T-cell (primary cell): ENCODE measurements around the gene SLC25A22. TPM values are rescaled to one million over a fixed set of nuclear protein-coding genes. Genes with fewer than 3 reads are reported as not detected.

ENCODE experiments used
- ATAC-seq, 4 experiments: fragments of 200-7000 bp in 3 of 4; fragments of 150-1000 bp in 1 of 4; cut with Tn5 transposase; replicated peaks in 1 of 4; 1 replicate in 3 of 4; 2 replicates in 1 of 4; pipeline ENCODE4 v1.10.0; 2021; ENCODE audit warnings: moderate library complexity in 3 of 4, mild to moderate bottlenecking in 2 of 4, moderate number of reproducible peaks in 1 of 4
- CTCF ChIA-PET, 2 donors: fragments of 300-600 bp; sonication (Branson Sonifier 250); formaldehyde crosslinking; loops; one replicate each; lab custom pipeline; 2022; ENCODE audit warnings: antibody characterized with exemption in 2 of 2; lab: Charles Lee
- POLR2A ChIA-PET, 2 donors: fragments of 300-600 bp; sonication (Branson Sonifier 250); formaldehyde crosslinking; loops; one replicate each; lab custom pipeline; 2022; ENCODE audit warnings: antibody characterized with exemption in 2 of 2; lab: Charles Lee
- DNase-seq, 35 experiments: peaks; one replicate each; pipeline versions ENCODE4 v3.0.0 to v3.0.0-alpha.2; 2013 to 2023
- H3K27ac ChIP-seq: one replicate; pipeline ENCODE4 v1.5.1; 2013; ENCODE audit warnings: low read length
- H3K27me3 ChIP-seq, 2 experiments: replicated peaks in 1 of 2; 1 replicate in 1 of 2; 2 replicates in 1 of 2; pipeline versions ENCODE4 v1.6.1 to v1.7.0; 2013; ENCODE audit warnings: low read length in 1 of 2, mixed read lengths in 1 of 2; ENCODE audit not compliant: control insufficient read depth in 2 of 2, insufficient read depth in 2 of 2; ENCODE audit errors: extremely low read depth in 1 of 2
- H3K36me3 ChIP-seq, 2 donors: 1 replicate in 1 of 2; 2 replicates in 1 of 2; pipeline versions ENCODE4 v1.6.1 to v1.7.0; 2013; ENCODE audit warnings: low read length in 1 of 2; ENCODE audit not compliant: control insufficient read depth in 2 of 2, insufficient read depth in 1 of 2; ENCODE audit errors: extremely low read depth in 1 of 2
- H3K4me1 ChIP-seq, 2 experiments: 1 replicate in 1 of 2; 2 replicates in 1 of 2; pipeline versions ENCODE4 v1.6.1 to v1.7.0; 2013; ENCODE audit warnings: low read length in 2 of 2, mixed read lengths in 1 of 2; ENCODE audit not compliant: insufficient read depth in 2 of 2, control insufficient read depth in 1 of 2; ENCODE audit errors: extremely low read depth in 1 of 2
- H3K4me3 ChIP-seq, 2 donors: 1 replicate in 1 of 2; 2 replicates in 1 of 2; pipeline versions ENCODE4 v1.5.1 to v1.7.0; 2013; ENCODE audit warnings: mild to moderate bottlenecking in 2 of 2, low read length in 1 of 2, moderate library complexity in 1 of 2; ENCODE audit not compliant: control insufficient read depth in 1 of 2; ENCODE audit errors: extremely low read depth in 1 of 2
- H3K9me3 ChIP-seq: 2 replicates; pipeline ENCODE4 v1.7.0; 2013
- H3K27ac Mint-ChIP-seq, 2 donors: one replicate each; pipeline ENCODE4 v1.8.0; 2020 to 2021; ENCODE audit warnings: mild to moderate bottlenecking in 2 of 2, mixed read lengths in 2 of 2
- H3K27me3 Mint-ChIP-seq, 2 donors: one replicate each; pipeline ENCODE4 v1.8.0; 2021 to 2022; ENCODE audit warnings: mixed read lengths in 2 of 2
- H3K36me3 Mint-ChIP-seq: one replicate; pipeline ENCODE4 v1.8.0; 2021; ENCODE audit warnings: mixed read lengths
- H3K4me1 Mint-ChIP-seq, 3 donors: one replicate each; pipeline ENCODE4 v1.8.0; 2020 to 2022; ENCODE audit warnings: mixed read lengths in 3 of 3, mild to moderate bottlenecking in 1 of 3
- H3K4me3 Mint-ChIP-seq, 3 donors: one replicate each; pipeline ENCODE4 v1.8.0; 2020 to 2022; ENCODE audit warnings: mild to moderate bottlenecking in 3 of 3, mixed read lengths in 3 of 3, moderate library complexity in 3 of 3
- H3K9me3 Mint-ChIP-seq, 3 donors: one replicate each; pipeline ENCODE4 v1.8.0; 2020 to 2022; ENCODE audit warnings: mixed read lengths in 3 of 3
- WGBS: methylation state at CpG from one replicate; pipeline ENCODE4 v1.1.5; 2013; ENCODE audit warnings: missing lambda C conversion rate; ENCODE audit not compliant: insufficient coverage; 5-methylcytosine and 5-hydroxymethylcytosine counted together
- total RNA-seq, 35 experiments: library from RNA in 6 of 35; stranded (reverse) in 6 of 35; fragments of 120-200 nt in 1 of 35; gene quantifications; one replicate each; pipeline versions ENCODE4 v1.2.1 to v1.2.4 and lab custom pipeline; 2013 to 2026

Gene SLC25A22
- total RNA-seq, 5 donors from 2014 or later (not counting 1 experiment from before 2014, with no cell fraction given), result 22.4 to 37.4 (median 35.1) TPM

DNA sequence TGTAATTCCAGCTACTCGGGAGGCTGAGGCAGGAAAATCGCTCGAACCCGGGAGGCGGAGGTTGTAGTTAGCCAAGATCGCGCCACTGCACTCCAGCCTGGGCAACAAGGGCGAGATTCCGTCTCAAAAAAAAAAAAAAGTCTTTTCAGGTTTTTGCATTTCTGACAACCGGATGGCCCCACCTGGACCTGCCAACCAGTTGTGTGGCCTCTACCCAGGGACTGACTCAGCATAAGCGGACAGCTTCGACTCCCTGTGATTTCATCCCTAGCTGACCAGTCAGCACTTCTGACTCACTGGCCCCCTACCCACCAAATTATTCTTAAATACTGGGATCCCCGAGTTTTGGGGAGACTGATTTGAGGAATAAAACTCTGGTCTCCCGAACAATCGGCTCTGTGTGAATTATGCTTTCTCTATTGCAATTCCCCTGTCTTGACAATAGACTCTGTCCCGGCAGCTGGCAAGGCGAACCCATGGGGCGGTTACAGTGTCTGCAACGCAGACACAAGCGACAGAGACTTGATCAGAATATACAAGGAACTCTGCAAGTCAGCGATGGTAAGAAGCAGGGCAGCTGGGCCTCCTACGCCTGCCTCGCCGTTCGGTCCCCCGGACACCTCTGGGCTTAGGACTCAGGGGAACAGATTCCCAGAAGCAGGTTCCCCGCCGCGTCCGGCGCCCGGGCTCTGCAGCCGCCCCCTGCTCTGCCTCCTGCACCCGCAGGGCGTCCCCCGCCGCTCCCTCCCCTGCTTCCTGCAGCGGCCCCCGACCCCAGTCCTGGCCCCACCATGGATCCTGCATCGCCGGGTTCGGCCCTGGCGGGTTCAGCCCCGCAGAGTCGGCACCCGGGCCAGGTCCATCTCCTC lies 51.6 kb downstream of the SLC25A22 start:
- POLR2A ChIA-PET, result no interaction called here
- H3K9me3 Mint-ChIP-seq, result no peaks in the 10 kb centered on the region
- WGBS, result 25% methylated on average over 42 of the region's 46 CpGs
- H3K9me3 ChIP-seq, result no peaks in the 10 kb centered on the region
- H3K4me3 Mint-ChIP-seq, result peak overlapping the region; percentile 80 to 86 (median 82)
- H3K36me3 Mint-ChIP-seq, result no peaks in the 10 kb centered on the region
- DNase-seq, result peak in 19 of 35 experiments; percentile 10 to 57 (median 33)
- no peak overlapping the region for H3K27ac ChIP-seq
- H3K27me3 Mint-ChIP-seq, result no peaks in the 10 kb centered on the region
- H3K36me3 ChIP-seq, result no peaks in the 10 kb centered on the region
- H3K27me3 ChIP-seq, result no peaks in the 10 kb centered on the region
- peaks cover 0 to 26% of the 10 kb centered on the region in 2 experiments for H3K4me1 ChIP-seq
- CTCF ChIA-PET, result interaction anchor here (0.7 to 1.3 kb wide), 2 partner anchors 22 to 192 kb away, joined by 3 to 6 read pairs; no protein-coding TSS in a partner anchor
- H3K27ac Mint-ChIP-seq, result peak overlapping the region; percentile 71 to 74
- peak; percentile 50 to 65 (median 51) for ATAC-seq
- peak overlapping the region; percentile 48 to 59 for H3K4me3 ChIP-seq
- H3K4me1 Mint-ChIP-seq, result peaks cover 21 to 24% (median 21%) of the 10 kb centered on the region in 3 donors

DNA sequence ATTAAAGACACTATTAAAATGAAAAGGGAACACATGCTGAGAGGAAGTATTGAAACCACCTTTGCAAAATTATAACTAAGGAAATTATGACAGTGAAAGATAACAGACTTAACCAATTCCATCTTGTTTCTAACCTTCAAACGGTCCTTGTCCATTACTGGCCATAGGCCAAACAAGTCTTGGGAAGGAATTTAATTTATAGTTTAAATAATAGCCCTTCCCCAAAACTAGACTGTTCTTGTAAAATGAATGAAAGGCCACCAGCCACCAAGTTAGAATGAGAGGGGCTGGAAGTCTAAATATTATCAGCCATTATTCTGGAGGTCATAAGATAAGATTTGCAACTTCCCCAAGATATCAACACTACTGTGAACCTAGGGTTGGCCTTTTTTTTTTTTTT lies 52.7 kb downstream of the SLC25A22 start:
- Histone ChIP-seq H3K4me3 (no peak overlapping the region), H3K27ac (no peak overlapping the region), H3K36me3 (no peaks in the 10 kb centered on the region), H3K9me3 (no peaks in the 10 kb centered on the region), H3K27me3 (peaks cover 0 to 2% of the 10 kb centered on the region in 2 experiments), H3K4me1 (peaks cover 0 to 26% of the 10 kb centered on the region in 2 experiments)
- no peak for ATAC-seq
- peak overlapping the region in 1 of 3 donors; percentile 36 for H3K4me3 Mint-ChIP-seq
- ChIA-PET POLR2A (interaction anchor here in 1 of 2 donors (0.7 kb wide), 1 partner anchor 198 kb away, joined by 3 read pairs; no protein-coding TSS in a partner anchor), CTCF (no interaction called here)
- no peak overlapping the region for H3K27ac Mint-ChIP-seq
- WGBS, result no CpG with 5 or more reads among the region's 1 CpG
- H3K27me3 Mint-ChIP-seq, result no peaks in the 10 kb centered on the region
- H3K36me3 Mint-ChIP-seq, result no peaks in the 10 kb centered on the region
- peaks cover 21 to 24% (median 21%) of the 10 kb centered on the region in 3 donors for H3K4me1 Mint-ChIP-seq
- no peaks in the 10 kb centered on the region for H3K9me3 Mint-ChIP-seq
- DNase-seq, result no peak

DNA sequence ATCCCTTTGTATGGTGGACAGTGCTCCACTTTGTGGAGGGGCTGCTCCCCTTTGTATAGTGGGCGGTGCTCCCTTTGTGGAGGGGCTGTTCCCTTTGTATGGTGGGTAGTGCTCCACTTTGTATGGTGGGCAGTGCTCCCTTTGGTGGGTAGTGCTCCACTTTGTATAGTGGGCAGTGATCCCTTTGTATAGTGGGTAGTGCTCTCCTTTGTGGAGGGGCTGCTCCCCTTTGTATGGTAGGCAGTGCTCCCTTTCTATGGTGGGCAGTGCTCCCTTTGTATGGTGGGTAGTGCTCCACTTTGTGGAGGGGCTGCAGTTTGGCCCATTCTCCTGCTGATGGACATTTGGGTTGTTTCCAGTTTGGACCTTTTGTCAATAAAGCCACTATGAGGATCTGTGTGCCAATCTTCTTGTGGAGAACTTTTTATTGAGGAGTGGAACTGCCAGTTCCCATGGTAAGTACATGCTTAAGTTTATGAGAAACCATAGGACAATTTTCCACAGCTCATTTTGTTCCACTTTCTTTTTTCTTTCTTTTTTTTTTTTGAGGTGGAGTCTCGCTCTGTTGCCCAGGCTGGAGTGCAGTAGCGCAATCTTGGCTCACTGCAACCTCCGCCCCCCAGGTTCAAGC lies 55.4 kb downstream of the SLC25A22 start:
- H3K4me3 ChIP-seq, result no peak overlapping the region
- H3K27ac ChIP-seq, result no peak overlapping the region
- H3K9me3 ChIP-seq, result no peaks in the 10 kb centered on the region
- 100% methylated on average over 1 of the region's 4 CpGs for WGBS
- CTCF ChIA-PET, result no interaction called here
- H3K27me3 ChIP-seq, result peaks cover 0 to 4% of the 10 kb centered on the region in 2 experiments
- Mint-ChIP-seq H3K4me1 (peaks cover 13 to 17% (median 14%) of the 10 kb centered on the region in 3 donors), H3K27me3 (no peaks in the 10 kb centered on the region), H3K9me3 (no peaks in the 10 kb centered on the region), H3K36me3 (no peaks in the 10 kb centered on the region), H3K27ac (no peak overlapping the region), H3K4me3 (no peak overlapping the region)
- DNase-seq (no peak), ATAC-seq (no peak)
- H3K4me1 ChIP-seq, result peaks cover under 1 to 13% of the 10 kb centered on the region in 2 experiments
- POLR2A ChIA-PET, result interaction anchor here in 1 of 2 donors (0.7 kb wide), 1 partner anchor 283 kb away, joined by 6 read pairs; no protein-coding TSS in a partner anchor
- H3K36me3 ChIP-seq, result no peaks in the 10 kb centered on the region

DNA sequence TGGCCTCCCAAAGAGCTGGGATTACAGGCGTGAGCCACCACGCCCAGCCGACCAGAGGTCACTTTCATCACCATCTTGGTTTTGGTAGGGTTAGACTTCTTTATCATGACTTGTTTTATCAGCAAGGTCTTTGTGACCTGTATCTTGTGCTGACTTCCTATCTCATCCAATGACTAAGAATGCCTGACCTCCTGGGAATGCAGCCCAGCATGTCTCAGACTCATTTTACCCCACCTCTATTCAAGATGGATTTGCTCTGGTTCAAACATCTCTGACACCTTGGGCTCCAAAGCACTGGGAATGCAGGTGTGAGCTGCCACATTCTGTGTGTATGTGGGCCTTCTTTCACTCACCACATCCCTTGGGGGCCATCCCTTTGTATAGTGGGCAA lies 55.9 kb downstream of the SLC25A22 start:
- DNase-seq (no peak), ATAC-seq (no peak)
- Mint-ChIP-seq H3K27ac (no peak overlapping the region), H3K4me3 (no peak overlapping the region), H3K4me1 (peaks cover 18 to 22% (median 19%) of the 10 kb centered on the region in 3 donors), H3K27me3 (no peaks in the 10 kb centered on the region), H3K36me3 (no peaks in the 10 kb centered on the region), H3K9me3 (no peaks in the 10 kb centered on the region)
- CTCF ChIA-PET, result no interaction called here
- Histone ChIP-seq H3K36me3 (no peaks in the 10 kb centered on the region), H3K27ac (no peak overlapping the region), H3K27me3 (peaks cover 0 to 4% of the 10 kb centered on the region in 2 experiments), H3K4me3 (no peak overlapping the region), H3K9me3 (no peaks in the 10 kb centered on the region), H3K4me1 (peaks cover 5 to 18% of the 10 kb centered on the region in 2 experiments)
- WGBS, result no CpG with 5 or more reads among the region's 3 CpGs
- POLR2A ChIA-PET, result no interaction called here

Other genes starting within 250 kb of the SLC25A22 start
- 10 to 100 TPM in 1 of 5 donors, 1 to 10 TPM in 4; 5.1 to 13.4 (median 8.8) TPM for gene LMNTD2, start 237.5 kb downstream of the SLC25A22 start, total RNA-seq
- 10 to 100 TPM; 23.2 to 68.4 (median 63.4) TPM for gene RASSF7, start 237.3 kb downstream of the SLC25A22 start, total RNA-seq
- 10 to 100 TPM; 40.2 to 69.4 (median 66.3) TPM for gene PHRF1, start 221.8 kb downstream of the SLC25A22 start, total RNA-seq
- gene IRF7, start 182.3 kb downstream of the SLC25A22 start, total RNA-seq, result 100 to 1,000 TPM in 1 of 5 donors, 10 to 100 TPM in 4; 58.9 to 128 (median 73.7) TPM
- under 1 TPM in 2 of 5 donors, not detected in 3; 0.26 to 0.29 TPM for gene CDHR5, start 173.3 kb downstream of the SLC25A22 start, total RNA-seq
- gene SCT, start 171.1 kb downstream of the SLC25A22 start, total RNA-seq, result not detected
- gene DRD4, start 161.0 kb downstream of the SLC25A22 start, total RNA-seq, result 1 to 10 TPM in 2 of 5 donors, under 1 TPM in 3; 0.49 to 1.3 (median 0.98) TPM
- 100 to 1,000 TPM in 1 of 5 donors, 10 to 100 TPM in 4; 55.8 to 121 (median 57.3) TPM for gene DEAF1, start 103.1 kb downstream of the SLC25A22 start, total RNA-seq
- gene TMEM80, start 102.5 kb downstream of the SLC25A22 start, total RNA-seq, result 10 to 100 TPM; 21.2 to 43.9 (median 42.4) TPM
- 10 to 100 TPM in 4 of 5 donors, 1 to 10 TPM in 1; 7.5 to 18.5 (median 14.6) TPM for gene EPS8L2, start 92.0 kb downstream of the SLC25A22 start, total RNA-seq
- 100 to 1,000 TPM in 3 of 5 donors, 10 to 100 TPM in 2; 60.5 to 106 (median 102) TPM for gene TALDO1, start 50.8 kb downstream of the SLC25A22 start, total RNA-seq
- 10 to 100 TPM; 40.8 to 73.5 (median 70.2) TPM for gene GATD1, start 20.8 kb downstream of the SLC25A22 start, total RNA-seq
- gene CEND1, start 8.2 kb downstream of the SLC25A22 start, total RNA-seq, result under 1 TPM in 3 of 5 donors, not detected in 2; 0.18 to 0.28 (median 0.20) TPM
- 10 to 100 TPM; 31.1 to 46.6 (median 39.1) TPM for gene PIDD1, start 7.0 kb upstream of the SLC25A22 start, total RNA-seq
- gene RPLP2, start 11.7 kb upstream of the SLC25A22 start, total RNA-seq, result 1,000 to 10,000 TPM; 4,736 to 5,826 (median 5,260) TPM
- gene PNPLA2, start 20.6 kb upstream of the SLC25A22 start, total RNA-seq, result 100 to 1,000 TPM; 172 to 212 (median 206) TPM
- gene CRACR2B, start 29.6 kb upstream of the SLC25A22 start, total RNA-seq, result 1 to 10 TPM; 1.4 to 2.9 (median 1.5) TPM
- gene CD151, start 34.7 kb upstream of the SLC25A22 start, total RNA-seq, result 10 to 100 TPM; 14.9 to 28.2 (median 25.6) TPM
- 10 to 100 TPM; 34.2 to 73.9 (median 68.7) TPM for gene POLR2L, start 44.2 kb upstream of the SLC25A22 start, total RNA-seq
- 1 to 10 TPM; 3.1 to 5.8 (median 4.4) TPM for gene TSPAN4, start 44.6 kb upstream of the SLC25A22 start, total RNA-seq
- 10 to 100 TPM; 39.0 to 68.4 (median 51.2) TPM for gene CHID1, start 112.5 kb upstream of the SLC25A22 start, total RNA-seq
- 10 to 100 TPM; 59.6 to 85.3 (median 70.8) TPM for gene AP2A2, start 127.6 kb upstream of the SLC25A22 start, total RNA-seq
- under 1 TPM in 3 of 5 donors, not detected in 2; 0.09 to 0.30 (median 0.23) TPM for gene MUC6, start 238.4 kb upstream of the SLC25A22 start, total RNA-seq